Body of pancreas (tissue), 4 donors: ENCODE results near the gene SPARCL1.

ENCODE experiments used
- CTCF ChIP-seq, 7 experiments: fragments of 450-650 bp in 4 of 7; fragments of 200-600 bp in 3 of 7; sonication (generic) in 3 of 7; IDR thresholded peaks; one replicate each; pipeline ENCODE4 v1.5.1; 2016 to 2019; ENCODE audit warnings: antibody characterized with exemption in 7 of 7
- POLR2A ChIP-seq, 3 donors: fragments of 450-650 bp; IDR thresholded peaks; one replicate each; pipeline ENCODE4 v1.6.1; 2016; ENCODE audit warnings: antibody characterized with exemption in 3 of 3, mild to moderate bottlenecking in 2 of 3

GRCh38 chr4:87560802-87561201 is 31.6 kb upstream of the SPARCL1 start:
- TF ChIP-seq CTCF (IDR thresholded peaks at IDR 0.05) (no peak), POLR2A (IDR thresholded peaks at IDR 0.05) (no peak)
